Large intestine (tissue), 3 donors: ENCODE data around the gene COL4A4. TPM values are rescaled to one million over a fixed set of nuclear protein-coding genes. Genes with fewer than 3 reads are reported as not detected.
"Not testable (repeated sequence)": the region's sequence is repeated elsewhere in the genome, so short reads cannot be mapped to it uniquely, and the experiment has no call there.

Experiments used
- DNase-seq, 2 donors: peaks; one replicate each; pipeline versions ENCODE4 v3.0.0 to v3.0.0-alpha.2; 2013
- H3K27ac ChIP-seq: one replicate; pipeline ENCODE4 v1.5.1; 2013; ENCODE audit warnings: low read length
- H3K27me3 ChIP-seq: 2 replicates; pipeline ENCODE4 v1.6.1; 2013; ENCODE audit warnings: low read length; ENCODE audit not compliant: control insufficient read depth, insufficient read depth
- H3K36me3 ChIP-seq: 2 replicates; pipeline ENCODE4 v1.6.1; 2013; ENCODE audit warnings: low read length; ENCODE audit not compliant: control insufficient read depth, insufficient read depth
- H3K4me1 ChIP-seq: one replicate; pipeline ENCODE4 v1.6.1; 2013; ENCODE audit warnings: low read length; ENCODE audit not compliant: control insufficient read depth, insufficient read depth
- H3K4me3 ChIP-seq: one replicate; pipeline ENCODE4 v1.5.1; 2013; ENCODE audit warnings: low read length
- H3K9me3 ChIP-seq: one replicate; pipeline ENCODE4 v1.6.1; 2013; ENCODE audit warnings: mild to moderate bottlenecking, low read depth, low read length, moderate library complexity; ENCODE audit not compliant: control insufficient read depth
- WGBS: methylation state at CpG from one replicate; pipeline ENCODE4 v1.1.5; 2013; ENCODE audit warnings: low lambda C conversion rate; ENCODE audit not compliant: insufficient coverage; 5-methylcytosine and 5-hydroxymethylcytosine counted together
- polyA plus RNA-seq: library from polyadenylated mRNA; unstranded; fragments of 120-200 nt; gene quantifications from one replicate; pipeline ENCODE4 v1.2.1, GENCODE V29; 2013

Gene COL4A4
- polyA plus RNA-seq, 1 donor: 0.22 TPM

DNA sequence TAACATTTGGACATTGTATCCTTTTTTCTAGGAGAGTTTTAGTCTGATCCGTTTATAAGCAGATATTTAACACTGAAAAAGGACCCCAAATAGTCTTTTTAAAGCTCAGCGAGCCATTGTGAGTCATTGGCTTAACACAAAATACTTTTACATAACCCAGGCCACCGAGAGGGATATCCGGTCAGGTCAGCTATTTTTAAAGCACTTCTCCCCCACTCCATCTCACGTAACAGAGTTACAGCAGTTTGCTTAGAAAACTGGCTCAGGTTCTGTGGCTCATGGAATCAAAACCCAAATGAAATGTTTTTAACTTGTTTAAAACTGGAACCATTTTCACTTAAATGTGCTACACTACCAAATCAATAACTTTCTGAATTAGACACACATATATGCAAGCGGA, 24.3 kb upstream of the COL4A4 start:
- Histone ChIP-seq H3K27ac (no peak overlapping the region), H3K36me3 (no peaks in the 10 kb centered on the region), H3K9me3 (no peaks in the 10 kb centered on the region), H3K27me3 (peaks cover 4% of the 10 kb centered on the region), H3K4me1 (no peaks in the 10 kb centered on the region), H3K4me3 (no peak overlapping the region)
- DNase-seq: no peak
- no CpG with 5 or more reads among the region's 6 CpGs for WGBS

DNA sequence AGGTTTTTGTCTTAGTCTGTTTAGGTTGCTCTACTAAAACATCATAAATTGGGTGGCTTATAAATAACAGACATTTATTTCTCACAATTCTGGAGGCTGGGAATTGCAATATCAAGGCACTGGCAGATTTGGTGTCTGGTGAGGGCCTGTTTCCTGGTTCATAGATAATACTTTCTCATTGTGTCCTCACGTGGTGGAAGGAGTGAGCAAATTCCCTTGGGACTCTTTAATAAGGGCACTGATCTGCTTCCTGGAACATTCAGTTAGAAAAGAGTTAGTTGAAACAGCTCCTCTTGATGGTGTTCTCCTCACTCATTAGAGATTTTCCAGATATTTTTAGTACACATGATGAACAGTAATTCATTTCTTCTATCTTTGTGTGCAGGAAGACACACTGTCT, 22.7 kb upstream of the COL4A4 start:
- DNase-seq: no peak
- H3K4me1 ChIP-seq: no peaks in the 10 kb centered on the region
- WGBS: no CpG with 5 or more reads among the region's 1 CpG
- H3K9me3 ChIP-seq: no peaks in the 10 kb centered on the region
- H3K27me3 ChIP-seq: peaks cover 4% of the 10 kb centered on the region
- H3K4me3 ChIP-seq: no peak overlapping the region
- H3K27ac ChIP-seq: no peak overlapping the region
- H3K36me3 ChIP-seq: no peaks in the 10 kb centered on the region

DNA sequence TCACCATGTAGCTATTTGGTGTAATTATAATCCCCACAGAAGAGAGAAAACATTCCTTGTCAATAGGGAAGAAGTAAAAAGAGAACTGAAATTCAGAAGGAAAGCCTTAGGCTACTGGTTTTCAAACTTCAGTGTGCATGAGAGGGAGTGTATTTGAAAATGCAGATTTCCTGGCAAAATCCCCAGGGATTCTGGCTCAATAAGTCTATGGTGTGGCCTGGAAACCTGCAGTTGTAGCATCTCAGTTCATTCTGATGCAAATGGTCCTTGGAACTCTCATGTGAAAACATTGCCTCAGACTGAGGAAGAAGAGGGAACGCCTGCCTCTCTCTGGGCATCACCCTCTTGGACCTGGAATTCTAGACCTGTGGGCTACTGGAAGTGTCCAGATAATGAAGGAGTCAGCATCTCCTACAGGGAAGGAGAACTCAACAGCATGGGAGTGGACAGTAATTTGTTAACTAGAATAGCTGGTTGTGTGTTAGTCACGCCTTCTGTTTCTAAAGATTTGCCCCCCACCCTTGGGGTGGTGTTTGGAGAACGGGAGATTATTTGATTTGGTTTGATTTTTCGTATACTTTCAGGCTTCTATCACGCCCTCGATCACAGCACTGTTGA, 21.7 kb upstream of the COL4A4 start:
- 96% methylated on average over 3 of the region's 6 CpGs for WGBS
- Histone ChIP-seq H3K4me3 (no peak overlapping the region), H3K4me1 (no peaks in the 10 kb centered on the region), H3K9me3 (no peaks in the 10 kb centered on the region), H3K27ac (no peak overlapping the region), H3K27me3 (peaks cover 4% of the 10 kb centered on the region), H3K36me3 (no peaks in the 10 kb centered on the region)
- no peak for DNase-seq

DNA sequence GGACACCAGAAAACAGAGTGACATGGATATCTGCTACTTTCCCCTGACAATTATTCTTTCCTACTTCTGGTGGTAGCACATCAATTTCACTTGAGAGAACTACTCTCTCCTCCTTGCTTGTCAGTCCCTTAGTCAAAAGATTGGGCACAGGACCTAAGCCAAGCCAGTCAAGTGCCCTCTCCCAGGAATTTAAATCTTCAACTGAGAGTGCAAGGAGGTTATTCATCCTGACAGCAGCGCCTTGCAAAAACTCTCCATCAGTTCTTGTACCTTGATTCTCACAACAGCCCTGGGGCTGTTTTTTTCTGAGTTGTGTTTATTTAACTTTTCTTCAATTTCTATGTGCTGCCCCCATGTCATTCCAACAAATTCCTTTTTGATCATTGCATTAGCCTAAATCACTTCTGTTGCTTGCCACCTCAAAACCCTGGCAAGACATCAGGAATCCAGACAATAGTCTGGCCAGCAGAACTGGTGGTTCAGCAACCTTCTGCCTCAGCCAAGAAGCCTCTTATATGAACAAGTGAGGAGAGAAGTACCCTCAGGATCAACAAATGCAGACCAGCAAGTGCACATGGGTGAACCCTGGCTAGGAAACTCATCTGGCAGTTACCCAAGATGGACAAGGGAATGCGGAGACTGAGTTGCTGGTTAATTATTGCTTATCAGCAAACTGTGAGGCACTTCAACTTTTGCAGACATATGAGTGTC, 19.8 kb upstream of the COL4A4 start:
- Histone ChIP-seq H3K27ac (no peak overlapping the region), H3K36me3 (no peaks in the 10 kb centered on the region), H3K4me1 (no peaks in the 10 kb centered on the region), H3K27me3 (peaks cover under 1% of the 10 kb centered on the region), H3K4me3 (no peak overlapping the region), H3K9me3 (no peaks in the 10 kb centered on the region)
- 89% methylated on average over 1 of the region's 2 CpGs for WGBS
- no peak for DNase-seq

DNA sequence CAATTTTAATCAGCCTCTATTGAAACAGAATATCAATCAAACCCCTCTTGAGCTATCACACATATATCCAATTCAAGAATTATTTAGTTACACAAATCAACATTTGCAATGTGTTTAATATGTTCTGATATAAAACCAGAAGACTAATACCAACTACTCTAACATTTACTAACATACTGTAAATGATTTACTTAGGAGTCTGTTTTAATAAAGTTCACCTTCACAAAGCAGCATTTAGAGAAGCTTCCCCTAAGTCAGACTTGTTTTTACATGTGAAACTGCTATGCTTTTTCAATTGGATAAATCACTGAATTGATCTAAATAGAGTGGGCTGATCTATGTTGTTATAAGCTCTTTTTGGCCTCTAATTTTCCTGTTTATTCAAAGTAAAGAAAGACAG, 18.8 kb upstream of the COL4A4 start:
- H3K4me3 ChIP-seq: no peak overlapping the region
- no peak overlapping the region for H3K27ac ChIP-seq
- H3K9me3 ChIP-seq: no peaks in the 10 kb centered on the region
- no peaks in the 10 kb centered on the region for H3K27me3 ChIP-seq
- DNase-seq: no peak
- no peaks in the 10 kb centered on the region for H3K4me1 ChIP-seq
- no peaks in the 10 kb centered on the region for H3K36me3 ChIP-seq

DNA sequence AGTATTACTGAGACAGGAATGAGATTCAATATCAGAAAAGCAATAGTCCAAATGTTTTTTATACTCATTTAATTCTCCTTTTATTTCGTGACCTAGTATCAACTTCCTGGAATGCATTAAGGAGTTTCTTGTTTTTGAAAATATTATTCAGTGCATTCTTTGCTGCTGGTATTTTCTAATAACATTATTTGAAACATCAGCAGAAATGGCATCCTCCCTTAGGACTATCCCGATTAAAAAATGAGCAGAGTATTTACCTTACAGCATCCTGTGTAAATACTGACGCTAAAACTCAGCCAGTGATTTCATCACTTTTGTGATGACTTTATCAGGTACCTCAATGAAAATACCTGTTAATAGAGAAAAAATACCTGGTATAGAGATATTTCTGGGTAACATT, 16.8 kb upstream of the COL4A4 start:
- Histone ChIP-seq H3K4me3 (no peak overlapping the region), H3K36me3 (no peaks in the 10 kb centered on the region), H3K9me3 (no peaks in the 10 kb centered on the region), H3K4me1 (no peaks in the 10 kb centered on the region), H3K27me3 (no peaks in the 10 kb centered on the region), H3K27ac (no peak overlapping the region)
- DNase-seq: no peak
- WGBS: 100% methylated on average over 1 of the region's 3 CpGs

DNA sequence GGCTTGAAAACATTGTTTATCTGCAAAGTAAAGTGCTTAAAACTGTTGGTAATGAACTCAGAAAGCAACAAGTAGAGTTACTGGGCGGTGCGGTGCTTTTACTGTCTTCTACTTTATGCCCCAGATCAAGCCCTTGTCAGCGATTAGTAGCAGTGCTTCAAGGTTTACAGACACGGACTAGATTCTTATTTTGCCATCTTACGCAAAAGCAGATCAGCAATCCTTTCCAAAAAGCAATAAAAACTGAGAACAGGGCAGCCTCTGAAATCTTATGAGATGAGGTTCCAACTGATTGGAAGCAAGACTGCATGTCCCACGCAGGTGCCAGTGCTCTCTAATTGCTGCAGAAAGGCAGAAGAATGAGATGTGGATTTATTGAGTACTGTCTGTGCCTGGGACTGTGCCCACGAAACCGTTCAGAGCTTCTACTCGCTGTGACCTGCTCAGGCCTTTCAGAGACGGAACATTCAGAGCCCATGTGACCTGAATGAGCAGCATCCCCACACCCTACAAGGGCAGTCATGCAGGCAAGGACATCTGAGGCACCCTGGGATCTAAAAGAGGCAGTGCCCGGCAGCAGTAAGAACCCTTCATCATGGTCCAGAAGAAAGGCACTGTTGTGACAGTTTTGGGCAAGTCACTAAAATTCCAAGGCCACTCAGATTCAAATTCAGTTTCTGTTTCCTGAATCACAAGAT, 16.1 kb upstream of the COL4A4 start:
- H3K27me3 ChIP-seq: no peaks in the 10 kb centered on the region
- H3K9me3 ChIP-seq: no peaks in the 10 kb centered on the region
- H3K4me1 ChIP-seq: no peaks in the 10 kb centered on the region
- no peaks in the 10 kb centered on the region for H3K36me3 ChIP-seq
- DNase-seq: no peak
- H3K4me3 ChIP-seq: no peak overlapping the region
- 80% methylated on average over 2 of the region's 11 CpGs for whole genome bisulfite sequencing
- H3K27ac ChIP-seq: no peak overlapping the region

DNA sequence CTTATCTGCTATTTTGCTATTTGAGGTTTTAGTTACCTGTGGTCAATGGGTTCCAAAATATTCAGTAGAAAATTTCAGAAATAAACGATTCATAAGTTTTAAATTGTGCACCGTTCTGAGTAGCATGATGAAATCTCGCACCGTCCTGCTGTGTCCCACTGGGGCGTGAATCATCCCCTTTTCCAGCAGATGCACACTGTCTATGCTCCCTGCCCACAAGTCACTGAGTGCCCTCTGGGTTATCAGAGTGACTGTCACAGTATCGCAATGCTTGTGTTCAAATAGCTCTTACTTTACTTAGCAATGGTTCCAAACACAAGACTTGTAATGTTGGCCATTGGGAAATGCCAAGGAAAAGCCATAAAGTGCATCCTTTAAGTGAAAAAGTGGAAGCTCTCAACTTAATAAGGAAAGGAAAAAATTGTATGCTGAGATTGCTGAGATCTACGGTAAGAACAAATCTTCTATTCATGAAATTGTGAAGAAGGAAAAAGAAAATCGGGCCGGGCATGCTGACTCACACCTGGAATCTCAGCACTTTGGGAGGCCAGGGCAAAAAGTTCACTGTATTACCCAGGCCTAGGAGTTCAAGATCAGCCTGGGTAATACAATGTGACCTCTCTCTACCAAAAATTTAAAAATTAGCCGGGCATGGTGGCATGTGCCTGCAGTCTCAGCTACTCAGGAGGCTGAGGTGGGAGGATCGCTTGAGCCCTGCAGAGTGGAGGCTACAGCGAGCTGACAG, 13.8 kb upstream of the COL4A4 start:
- no peaks in the 10 kb centered on the region for H3K4me1 ChIP-seq
- no peak overlapping the region for H3K4me3 ChIP-seq
- no peaks in the 10 kb centered on the region for H3K36me3 ChIP-seq
- no peaks in the 10 kb centered on the region for H3K27me3 ChIP-seq
- no peaks in the 10 kb centered on the region for H3K9me3 ChIP-seq
- 95% methylated on average over 4 of the region's 12 CpGs for WGBS
- no peak overlapping the region for H3K27ac ChIP-seq
- no peak for DNase-seq

DNA sequence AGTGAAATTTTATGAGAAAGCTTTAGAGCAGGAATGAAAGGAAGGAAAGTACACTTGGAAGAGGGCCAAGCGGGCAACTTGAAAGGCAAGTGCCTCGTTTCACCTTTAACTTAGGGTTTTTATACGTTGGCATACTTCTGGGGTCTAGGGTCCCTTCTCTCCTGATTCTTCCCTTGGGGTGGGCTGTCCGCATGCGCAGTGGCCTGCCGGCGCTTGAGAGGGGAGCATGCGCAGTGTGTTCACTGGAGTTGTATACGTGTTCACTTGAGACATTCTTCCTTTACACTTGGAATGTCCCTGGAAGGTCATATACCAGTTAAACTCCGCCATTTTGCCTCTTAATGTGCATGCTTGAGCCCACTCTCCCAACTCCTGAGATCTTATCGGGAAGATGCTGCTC, 7.8 kb upstream of the COL4A4 start:
- not testable (repeated sequence) for H3K27me3 ChIP-seq, H3K4me3 ChIP-seq, H3K27ac ChIP-seq, H3K36me3 ChIP-seq, H3K9me3 ChIP-seq, H3K4me1 ChIP-seq, DNase-seq
- 100% methylated on average over 1 of the region's 11 CpGs for WGBS

DNA sequence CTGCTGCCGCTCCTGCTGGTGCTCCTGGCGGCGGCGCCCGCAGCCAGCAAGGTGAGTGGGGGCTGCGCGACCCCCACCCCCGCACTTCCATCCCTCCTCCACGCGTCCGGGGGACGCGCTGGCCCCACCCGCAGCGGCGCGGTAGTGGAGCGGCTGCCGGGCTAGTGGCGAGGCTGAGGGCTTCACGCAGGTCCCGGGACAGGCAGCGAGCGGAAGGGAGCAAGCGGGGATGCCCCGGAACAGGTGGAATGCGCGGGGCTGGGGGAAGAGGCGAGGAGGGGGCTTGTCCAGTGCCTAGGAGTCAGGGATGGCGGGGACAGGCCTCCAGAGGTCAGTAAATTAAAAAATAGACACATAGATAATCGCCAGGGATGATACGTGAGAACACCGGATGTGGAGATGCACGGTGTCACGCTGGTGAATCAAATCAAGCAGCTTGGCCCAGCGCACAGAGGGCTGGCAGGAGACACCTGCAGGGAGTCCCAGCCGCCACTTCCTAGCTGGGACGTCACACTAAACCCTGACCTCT, 822 bp upstream of the COL4A4 start:
- WGBS: no CpG with 5 or more reads among the region's 38 CpGs
- H3K36me3 ChIP-seq: no peaks in the 10 kb centered on the region
- peak in 1 of 2 donors; percentile 17 for DNase-seq
- peaks cover 6% of the 10 kb centered on the region for H3K4me1 ChIP-seq
- no peak overlapping the region for H3K27ac ChIP-seq
- H3K4me3 ChIP-seq: no peak overlapping the region
- peaks cover 58% of the 10 kb centered on the region for H3K27me3 ChIP-seq
- peaks cover 4% of the 10 kb centered on the region for H3K9me3 ChIP-seq
